K562 (cell line): Measurements from ENCODE around the gene CCL8.

Experiments used
- EP300 ChIP-seq: IDR thresholded peaks from 2 replicates; pipeline ENCODE4 v1.6.1; 2012; ENCODE audit warnings: low read length, improper control_type of control experiment
- POLR2G ChIP-seq: fragments of 200-400 bp; formaldehyde crosslinking; IDR thresholded peaks from 2 replicates; pipeline ENCODE4 v1.6.1; 2017; ENCODE audit warnings: low read depth, mild to moderate bottlenecking, antibody characterized with exemption, low read length, moderate library complexity

DNA sequence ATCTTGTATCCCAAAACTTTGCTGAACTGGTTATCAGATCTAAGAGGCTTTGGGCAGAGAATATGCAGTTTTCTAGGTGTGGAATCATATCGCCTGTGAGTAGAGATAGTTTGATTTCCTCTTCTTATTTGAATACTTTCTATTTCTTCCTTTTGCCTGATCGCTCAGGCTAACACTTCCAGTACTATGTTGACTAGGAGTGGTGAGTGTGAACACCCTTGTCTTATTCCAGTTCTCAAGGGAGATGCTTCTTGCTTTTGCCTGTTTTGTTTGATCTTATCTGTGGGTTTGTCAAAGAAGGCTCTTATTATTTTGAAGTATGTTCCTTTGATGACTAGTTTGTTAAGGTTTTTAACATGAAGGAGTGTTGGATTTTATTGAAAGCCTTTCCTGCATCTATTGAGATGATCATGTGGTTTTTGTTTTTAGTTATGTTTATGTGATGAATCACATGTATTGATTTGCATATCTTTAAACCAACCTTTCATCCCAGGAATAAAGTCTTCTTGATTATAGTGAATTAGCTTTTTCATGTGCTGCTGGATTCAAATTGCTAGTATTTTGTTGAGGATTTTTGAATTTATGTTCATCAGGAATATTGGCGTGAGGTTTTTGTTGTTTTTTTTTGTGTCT, 20.0 kb downstream of the CCL8 start:
- TF ChIP-seq EP300 (no peak), POLR2G (no peak)
